ENCODE measurements around the gene USP12.
"Not testable (repeated sequence)": the region's sequence is repeated elsewhere in the genome, so short reads cannot be mapped to it uniquely, and the experiment has no call there.

USP12 gene

DNA sequence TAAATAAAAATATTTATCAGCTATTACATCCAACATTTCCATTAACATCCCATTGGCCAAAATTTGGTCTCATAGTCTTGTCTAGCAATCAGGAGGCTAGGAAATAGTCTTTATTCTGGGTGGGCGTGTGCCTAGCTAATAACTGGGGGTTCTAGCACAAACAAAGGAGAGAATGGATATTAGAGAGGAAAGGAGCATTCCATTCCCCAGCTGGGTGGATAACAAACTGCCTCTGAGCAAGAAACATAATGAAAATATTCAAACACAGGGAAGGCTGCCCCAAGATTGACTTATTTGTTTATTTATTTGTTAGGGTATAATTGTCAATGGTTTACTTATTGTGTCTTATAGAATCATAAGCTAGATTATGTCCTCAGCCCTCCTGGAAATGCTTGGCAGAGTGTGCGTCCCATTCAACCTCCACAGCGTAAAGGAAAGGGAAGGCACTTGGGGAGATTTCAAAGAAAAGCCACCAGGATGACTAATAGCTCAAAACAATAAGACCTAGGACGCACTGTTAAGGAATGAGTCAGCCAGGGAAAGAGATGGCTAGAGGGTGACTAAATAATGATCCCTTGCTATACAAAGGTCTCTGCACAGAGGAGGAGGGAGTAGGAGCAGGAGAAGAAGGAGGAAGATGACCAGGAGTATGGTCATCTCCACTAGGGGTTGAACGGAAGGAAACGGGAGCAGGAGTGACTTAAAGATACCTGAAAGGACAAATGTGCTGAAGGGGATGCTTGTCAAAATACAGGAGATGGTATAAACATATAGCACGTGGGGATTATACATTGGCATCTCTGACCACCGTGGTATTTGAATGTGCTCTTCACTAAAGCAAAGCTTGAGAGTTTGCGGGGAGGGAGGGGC lies 23.5 kb upstream of the USP12 start:
- no peak overlapping the region for H3K27ac ChIP-seq (ENCODE audit: insufficient read depth in 1 of 2, low read depth in 1 of 2, low read length in 2 of 2, poor library complexity in 1 of 2, severe bottlenecking in 2 of 2)
- WGBS (ENCODE audit: insufficient coverage): 77% methylated on average over 8 of the region's 9 CpGs
- no peak overlapping the region for H3K4me3 ChIP-seq (ENCODE audit: control insufficient read depth in 1 of 7, extremely low read depth in 1 of 7, insufficient read depth in 4 of 7, low read depth in 2 of 7, low read length in 6 of 7)
- POLR2A ChIA-PET: no interaction called here
- DNase-seq: no peak
- H3K9me3 ChIP-seq (ENCODE audit: control extremely low read depth in 1 of 5, control insufficient read depth in 4 of 5, insufficient read depth in 2 of 5, low read depth in 1 of 5, low read length in 4 of 5): peaks cover 0 to 4% (median 0%) of the 10 kb centered on the region in 5 experiments
- H3K36me3 ChIP-seq (ENCODE audit: control insufficient read depth in 4 of 4, insufficient read depth in 4 of 4, low read length in 3 of 4): no peaks in the 10 kb centered on the region
- CTCF ChIA-PET: interaction anchor here (1.5 kb wide), 2 partner anchors 12 to 249 kb away, joined by 3 to 5 read pairs; no protein-coding TSS in a partner anchor
- peaks cover 0 to 5% (median 3%) of the 10 kb centered on the region in 5 experiments for H3K27me3 ChIP-seq (replicated peaks in 2 of 5; ENCODE audit: control insufficient read depth in 4 of 5, insufficient read depth in 5 of 5, low read length in 4 of 5)
- H3K4me1 ChIP-seq (ENCODE audit: control extremely low read depth in 1 of 4, control insufficient read depth in 4 of 4, insufficient read depth in 4 of 4, low read length in 3 of 4): no peaks in the 10 kb centered on the region

DNA sequence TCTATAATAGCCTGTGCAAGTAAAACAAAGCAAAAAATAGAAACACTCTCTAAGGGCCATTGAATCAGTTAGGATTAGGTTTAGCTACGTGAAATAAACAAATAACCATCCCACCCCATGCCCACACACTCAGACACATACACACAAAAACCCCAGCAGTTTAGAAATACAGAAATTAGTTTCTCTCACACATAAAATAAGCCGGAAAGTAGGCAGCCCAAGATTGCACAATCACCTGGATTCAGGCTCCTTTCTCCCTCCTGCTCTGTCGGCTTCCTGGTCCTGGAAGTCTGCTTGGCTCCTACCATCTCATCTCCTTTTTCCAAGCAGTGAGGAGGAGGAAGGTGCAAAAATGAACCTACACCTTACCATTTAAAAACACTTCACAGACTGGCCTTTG lies 22.6 kb upstream of the USP12 start:
- CTCF ChIA-PET: interaction anchor here (1.5 kb wide), 1 partner anchor 13 kb away, joined by 5 read pairs; no protein-coding TSS in a partner anchor
- POLR2A ChIA-PET: no interaction called here
- peaks cover 0 to 4% (median 0%) of the 10 kb centered on the region in 5 experiments for H3K9me3 ChIP-seq (ENCODE audit: control extremely low read depth in 1 of 5, control insufficient read depth in 4 of 5, insufficient read depth in 2 of 5, low read depth in 1 of 5, low read length in 4 of 5)
- H3K27me3 ChIP-seq (replicated peaks in 2 of 5; ENCODE audit: control insufficient read depth in 4 of 5, insufficient read depth in 5 of 5, low read length in 4 of 5): peaks cover 0 to 5% (median 3%) of the 10 kb centered on the region in 5 experiments
- no peaks in the 10 kb centered on the region for H3K4me1 ChIP-seq (ENCODE audit: control extremely low read depth in 1 of 4, control insufficient read depth in 4 of 4, insufficient read depth in 4 of 4, low read length in 3 of 4)
- no peak overlapping the region for H3K4me3 ChIP-seq (ENCODE audit: control insufficient read depth in 1 of 7, extremely low read depth in 1 of 7, insufficient read depth in 4 of 7, low read depth in 2 of 7, low read length in 6 of 7)
- H3K36me3 ChIP-seq (ENCODE audit: control insufficient read depth in 4 of 4, insufficient read depth in 4 of 4, low read length in 3 of 4): no peaks in the 10 kb centered on the region
- no peak for DNase-seq
- 100% methylated on average over 2 of the region's 3 CpGs for WGBS (ENCODE audit: insufficient coverage)
- H3K27ac ChIP-seq (ENCODE audit: insufficient read depth in 1 of 2, low read depth in 1 of 2, low read length in 2 of 2, poor library complexity in 1 of 2, severe bottlenecking in 2 of 2): no peak overlapping the region

DNA sequence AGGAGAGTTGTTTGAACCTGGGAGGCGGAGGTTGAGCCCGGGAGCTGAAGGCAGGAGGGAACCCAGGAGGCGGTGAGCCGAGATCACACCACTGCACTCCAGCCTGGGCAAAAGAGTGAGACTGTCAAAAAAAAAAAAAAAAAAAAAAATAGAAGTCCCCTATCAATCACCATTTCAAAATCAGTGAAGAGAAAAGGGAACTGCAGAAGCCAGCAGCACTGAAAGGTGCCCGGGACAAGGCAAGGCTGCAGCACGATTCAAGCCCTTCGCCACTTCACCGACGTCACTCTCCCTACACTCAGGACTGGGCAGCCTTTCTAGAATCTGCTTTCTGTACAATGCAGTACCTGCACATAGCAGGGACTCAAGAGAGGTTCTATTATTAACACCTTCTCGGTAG lies 21.9 kb upstream of the USP12 start:
- H3K4me1 ChIP-seq (ENCODE audit: control extremely low read depth in 1 of 4, control insufficient read depth in 4 of 4, insufficient read depth in 4 of 4, low read length in 3 of 4): no peaks in the 10 kb centered on the region
- DNase-seq: no peak
- WGBS (ENCODE audit: insufficient coverage): 90% methylated on average over 6 of the region's 10 CpGs
- POLR2A ChIA-PET: no interaction called here
- H3K36me3 ChIP-seq (ENCODE audit: control insufficient read depth in 4 of 4, insufficient read depth in 4 of 4, low read length in 3 of 4): no peaks in the 10 kb centered on the region
- peaks cover 0 to 5% (median 3%) of the 10 kb centered on the region in 5 experiments for H3K27me3 ChIP-seq (replicated peaks in 2 of 5; ENCODE audit: control insufficient read depth in 4 of 5, insufficient read depth in 5 of 5, low read length in 4 of 5)
- CTCF ChIA-PET: no interaction called here
- H3K9me3 ChIP-seq (ENCODE audit: control extremely low read depth in 1 of 5, control insufficient read depth in 4 of 5, insufficient read depth in 2 of 5, low read depth in 1 of 5, low read length in 4 of 5): peaks cover 0 to 4% (median 0%) of the 10 kb centered on the region in 5 experiments
- H3K27ac ChIP-seq (ENCODE audit: insufficient read depth in 1 of 2, low read depth in 1 of 2, low read length in 2 of 2, poor library complexity in 1 of 2, severe bottlenecking in 2 of 2): no peak overlapping the region
- no peak overlapping the region for H3K4me3 ChIP-seq (ENCODE audit: control insufficient read depth in 1 of 7, extremely low read depth in 1 of 7, insufficient read depth in 4 of 7, low read depth in 2 of 7, low read length in 6 of 7)

DNA sequence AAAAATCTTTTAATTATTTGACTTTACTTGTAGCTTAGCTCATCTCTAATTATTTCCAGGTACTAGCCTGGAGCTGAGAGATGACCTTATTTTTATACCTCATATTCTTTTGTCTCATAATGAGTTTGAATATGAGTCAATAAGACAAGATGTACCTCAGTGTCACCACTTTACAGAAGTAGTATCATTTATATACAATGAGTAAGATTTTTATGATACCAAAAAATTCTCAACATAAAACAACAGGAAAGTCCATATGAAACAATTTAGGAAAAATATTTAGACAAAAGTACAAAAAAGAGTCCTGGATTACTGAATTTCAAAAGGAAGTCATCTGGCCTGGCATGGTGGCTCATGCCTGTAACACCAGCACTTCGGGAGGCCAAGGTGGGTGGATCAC lies 21.4 kb upstream of the USP12 start:
- POLR2A ChIA-PET: no interaction called here
- no CpG with 5 or more reads among the region's 1 CpG for WGBS (ENCODE audit: insufficient coverage)

DNA sequence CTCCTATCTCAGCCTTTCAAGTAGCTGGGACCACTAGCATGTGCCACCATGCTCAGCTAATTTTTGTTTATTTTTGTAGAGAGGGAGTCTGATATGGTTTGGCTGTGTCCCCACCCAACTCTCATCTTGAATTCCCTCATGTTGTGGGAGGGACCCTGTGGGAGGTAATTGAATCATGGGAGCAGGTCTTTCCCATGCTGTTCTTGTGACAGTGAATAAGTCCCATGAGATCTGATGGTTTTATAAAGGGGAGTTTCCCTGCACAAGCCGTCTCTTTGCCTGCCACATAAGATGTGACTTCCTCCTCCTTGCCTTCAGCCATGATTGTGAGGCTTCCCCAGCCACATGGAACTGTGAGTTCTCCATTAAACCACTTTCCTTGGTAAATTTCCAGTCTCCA lies 20.8 kb upstream of the USP12 start:
- H3K4me1 ChIP-seq (ENCODE audit: control extremely low read depth in 1 of 4, control insufficient read depth in 4 of 4, insufficient read depth in 4 of 4, low read length in 3 of 4); H3K4me3 ChIP-seq (ENCODE audit: control insufficient read depth in 1 of 7, extremely low read depth in 1 of 7, insufficient read depth in 4 of 7, low read depth in 2 of 7, low read length in 6 of 7); H3K36me3 ChIP-seq (ENCODE audit: control insufficient read depth in 4 of 4, insufficient read depth in 4 of 4, low read length in 3 of 4); DNase-seq; CTCF ChIA-PET; H3K27me3 ChIP-seq (replicated peaks in 2 of 5; ENCODE audit: control insufficient read depth in 4 of 5, insufficient read depth in 5 of 5, low read length in 4 of 5); H3K27ac ChIP-seq (ENCODE audit: insufficient read depth in 1 of 2, low read depth in 1 of 2, low read length in 2 of 2, poor library complexity in 1 of 2, severe bottlenecking in 2 of 2); H3K9me3 ChIP-seq (ENCODE audit: control extremely low read depth in 1 of 5, control insufficient read depth in 4 of 5, insufficient read depth in 2 of 5, low read depth in 1 of 5, low read length in 4 of 5): not testable (repeated sequence)
- 100% methylated on average over 1 of the region's 1 CpG for WGBS (ENCODE audit: insufficient coverage)
- POLR2A ChIA-PET: interaction anchor here (0.7 kb wide), 1 partner anchor 48 kb away, joined by 5 read pairs; no protein-coding TSS in a partner anchor

More for the DNA sequence above, 21.4 kb upstream of the USP12 start:
- Histone ChIP-seq H3K9me3 (ENCODE audit: control extremely low read depth in 1 of 5, control insufficient read depth in 4 of 5, insufficient read depth in 2 of 5, low read depth in 1 of 5, low read length in 4 of 5) (peaks cover 0 to 4% (median 0%) of the 10 kb centered on the region in 5 experiments), H3K4me1 (ENCODE audit: control extremely low read depth in 1 of 4, control insufficient read depth in 4 of 4, insufficient read depth in 4 of 4, low read length in 3 of 4) (no peaks in the 10 kb centered on the region), H3K27me3 (replicated peaks in 2 of 5; ENCODE audit: control insufficient read depth in 4 of 5, insufficient read depth in 5 of 5, low read length in 4 of 5) (peaks cover 0 to 5% (median 3%) of the 10 kb centered on the region in 5 experiments), H3K27ac (ENCODE audit: insufficient read depth in 1 of 2, low read depth in 1 of 2, low read length in 2 of 2, poor library complexity in 1 of 2, severe bottlenecking in 2 of 2) (no peak overlapping the region), H3K36me3 (ENCODE audit: control insufficient read depth in 4 of 4, insufficient read depth in 4 of 4, low read length in 3 of 4) (no peaks in the 10 kb centered on the region), H3K4me3 (ENCODE audit: control insufficient read depth in 1 of 7, extremely low read depth in 1 of 7, insufficient read depth in 4 of 7, low read depth in 2 of 7, low read length in 6 of 7) (no peak overlapping the region)
- CTCF ChIA-PET: no interaction called here
- no peak for DNase-seq

DNA sequence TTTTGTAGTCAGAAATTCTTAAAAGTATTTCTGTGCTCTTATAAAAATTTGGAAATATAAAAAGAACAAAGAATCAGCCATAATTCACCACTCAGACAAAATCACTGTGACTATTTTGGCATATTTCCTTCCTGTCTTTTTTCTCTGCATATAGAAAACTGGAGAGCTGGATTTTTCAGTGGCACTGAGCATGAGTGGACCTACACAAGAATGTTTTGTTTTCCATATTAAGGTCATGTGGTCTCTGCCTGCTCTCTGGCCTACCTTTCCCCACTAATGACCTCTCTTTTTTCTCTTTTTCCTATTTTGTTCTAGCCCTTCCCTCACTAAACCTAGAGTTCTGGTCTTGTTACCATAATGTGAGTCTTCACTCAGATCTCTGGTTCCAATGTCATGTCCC lies 17.6 kb upstream of the USP12 start:
- H3K4me3 ChIP-seq (ENCODE audit: control insufficient read depth in 1 of 7, extremely low read depth in 1 of 7, insufficient read depth in 4 of 7, low read depth in 2 of 7, low read length in 6 of 7): no peak overlapping the region
- CTCF ChIA-PET: interaction anchor here (0.7 kb wide), 1 partner anchor 451 kb away, joined by 3 read pairs; no protein-coding TSS in a partner anchor
- POLR2A ChIA-PET: no interaction called here

DNA sequence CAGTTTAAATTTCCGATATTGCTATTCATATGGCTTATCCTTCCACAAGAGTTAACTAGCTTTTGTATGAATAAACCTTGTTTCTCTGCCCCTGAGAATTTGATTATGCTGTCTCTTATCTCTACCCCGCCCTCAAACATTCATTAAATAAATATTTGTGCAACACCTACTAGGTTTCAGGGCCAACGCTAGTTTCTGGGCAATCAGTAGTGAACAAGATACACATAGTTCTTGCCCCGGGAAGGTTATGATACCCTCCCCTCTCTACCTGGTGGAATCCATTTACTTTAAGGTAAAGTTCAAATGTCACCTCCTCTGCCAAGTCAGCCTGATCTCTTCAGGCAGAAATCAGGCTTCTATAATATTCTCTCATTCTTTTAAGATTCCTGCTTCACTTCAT lies 16.6 kb upstream of the USP12 start:
- ChIA-PET CTCF (interaction anchor here (1.2 kb wide), 1 partner anchor 9 kb away, joined by 3 read pairs; no protein-coding TSS in a partner anchor), POLR2A (no interaction called here)
- no peak for DNase-seq
- 100% methylated on average over 4 of the region's 4 CpGs for WGBS (ENCODE audit: insufficient coverage)
- H3K27me3 ChIP-seq (replicated peaks in 2 of 5; ENCODE audit: control insufficient read depth in 4 of 5, insufficient read depth in 5 of 5, low read length in 4 of 5): no peaks in the 10 kb centered on the region
- no peak overlapping the region for H3K27ac ChIP-seq (ENCODE audit: insufficient read depth in 1 of 2, low read depth in 1 of 2, low read length in 2 of 2, poor library complexity in 1 of 2, severe bottlenecking in 2 of 2)
- no peak overlapping the region for H3K4me3 ChIP-seq (ENCODE audit: control insufficient read depth in 1 of 7, extremely low read depth in 1 of 7, insufficient read depth in 4 of 7, low read depth in 2 of 7, low read length in 6 of 7)
- no peaks in the 10 kb centered on the region for H3K9me3 ChIP-seq (ENCODE audit: control extremely low read depth in 1 of 5, control insufficient read depth in 4 of 5, insufficient read depth in 2 of 5, low read depth in 1 of 5, low read length in 4 of 5)
- no peaks in the 10 kb centered on the region for H3K4me1 ChIP-seq (ENCODE audit: control extremely low read depth in 1 of 4, control insufficient read depth in 4 of 4, insufficient read depth in 4 of 4, low read length in 3 of 4)
- no peaks in the 10 kb centered on the region for H3K36me3 ChIP-seq (ENCODE audit: control insufficient read depth in 4 of 4, insufficient read depth in 4 of 4, low read length in 3 of 4)

More for the DNA sequence above, 17.6 kb upstream of the USP12 start:
- Histone ChIP-seq H3K36me3 (ENCODE audit: control insufficient read depth in 4 of 4, insufficient read depth in 4 of 4, low read length in 3 of 4) (no peaks in the 10 kb centered on the region), H3K4me1 (ENCODE audit: control extremely low read depth in 1 of 4, control insufficient read depth in 4 of 4, insufficient read depth in 4 of 4, low read length in 3 of 4) (no peaks in the 10 kb centered on the region), H3K27ac (ENCODE audit: insufficient read depth in 1 of 2, low read depth in 1 of 2, low read length in 2 of 2, poor library complexity in 1 of 2, severe bottlenecking in 2 of 2) (no peak overlapping the region), H3K27me3 (replicated peaks in 2 of 5; ENCODE audit: control insufficient read depth in 4 of 5, insufficient read depth in 5 of 5, low read length in 4 of 5) (no peaks in the 10 kb centered on the region), H3K9me3 (ENCODE audit: control extremely low read depth in 1 of 5, control insufficient read depth in 4 of 5, insufficient read depth in 2 of 5, low read depth in 1 of 5, low read length in 4 of 5) (no peaks in the 10 kb centered on the region)
- DNase-seq: no peak

Measured in common myeloid progenitor, CD34-positive (primary cell).